AG09309 (cell line): ENCODE data around the gene HOXA11.

ENCODE experiments used
- DNase-seq: peaks from one replicate; pipeline ENCODE4 v3.0.0-alpha.2; 2010; ENCODE audit warnings: low read depth
- H3K4me3 ChIP-seq: 2 replicates; pipeline ENCODE4 v1.5.1; 2011; ENCODE audit warnings: mild to moderate bottlenecking, low read depth, low read length, moderate library complexity; ENCODE audit not compliant: control insufficient read depth
- TF ChIP-seq, protein P1 (sequence below): IDR thresholded peaks from 2 replicates; pipeline ENCODE4 v1.5.1; 2011; ENCODE audit warnings: mild to moderate bottlenecking, low read depth, low read length, inconsistent platforms; ENCODE audit not compliant: insufficient read depth, control insufficient read depth; ENCODE audit errors: missing control alignments

The HOXA11 gene

DNA sequence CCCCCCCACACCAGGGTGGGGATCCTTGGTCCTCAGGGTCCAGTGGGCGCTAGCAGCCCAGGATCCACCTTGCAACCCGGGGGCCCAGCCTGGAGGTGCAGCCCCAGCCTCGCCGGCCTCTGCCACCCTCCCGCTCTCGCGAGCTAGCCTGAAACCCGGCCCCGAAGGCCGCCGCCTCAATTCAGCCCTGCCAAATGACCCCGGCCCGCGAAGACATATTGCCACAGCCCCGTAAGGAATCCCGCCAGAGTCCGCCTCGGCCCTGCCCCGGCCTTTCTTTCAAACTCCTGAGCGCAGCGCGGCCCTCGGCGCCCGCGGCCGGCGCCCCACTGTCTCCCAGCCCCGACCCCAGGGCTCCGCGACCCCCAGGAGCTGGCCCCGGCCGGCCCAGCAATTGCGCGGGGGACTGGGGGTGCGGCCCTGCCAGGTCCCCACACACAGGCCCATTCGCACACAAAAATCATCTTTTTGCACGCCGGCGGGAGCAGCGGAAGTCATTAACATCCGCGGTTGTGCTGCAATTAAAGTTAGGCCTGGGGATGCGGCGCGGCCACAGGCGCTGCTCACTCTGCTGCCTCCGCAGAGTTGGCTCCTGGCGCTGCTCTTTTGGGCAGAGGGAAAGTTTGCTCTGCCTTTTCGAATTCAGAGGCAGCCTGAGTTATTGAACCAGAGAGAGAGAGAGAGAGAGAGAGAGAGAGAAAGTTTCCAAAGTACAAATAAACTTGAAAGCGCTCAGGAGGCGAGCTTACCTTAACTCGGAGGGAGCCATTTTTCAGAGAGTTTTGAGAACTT lies 45.5 kb downstream of the HOXA11 start:
- no peak overlapping the region for H3K4me3 ChIP-seq
- TF ChIP-seq, protein P1, sequence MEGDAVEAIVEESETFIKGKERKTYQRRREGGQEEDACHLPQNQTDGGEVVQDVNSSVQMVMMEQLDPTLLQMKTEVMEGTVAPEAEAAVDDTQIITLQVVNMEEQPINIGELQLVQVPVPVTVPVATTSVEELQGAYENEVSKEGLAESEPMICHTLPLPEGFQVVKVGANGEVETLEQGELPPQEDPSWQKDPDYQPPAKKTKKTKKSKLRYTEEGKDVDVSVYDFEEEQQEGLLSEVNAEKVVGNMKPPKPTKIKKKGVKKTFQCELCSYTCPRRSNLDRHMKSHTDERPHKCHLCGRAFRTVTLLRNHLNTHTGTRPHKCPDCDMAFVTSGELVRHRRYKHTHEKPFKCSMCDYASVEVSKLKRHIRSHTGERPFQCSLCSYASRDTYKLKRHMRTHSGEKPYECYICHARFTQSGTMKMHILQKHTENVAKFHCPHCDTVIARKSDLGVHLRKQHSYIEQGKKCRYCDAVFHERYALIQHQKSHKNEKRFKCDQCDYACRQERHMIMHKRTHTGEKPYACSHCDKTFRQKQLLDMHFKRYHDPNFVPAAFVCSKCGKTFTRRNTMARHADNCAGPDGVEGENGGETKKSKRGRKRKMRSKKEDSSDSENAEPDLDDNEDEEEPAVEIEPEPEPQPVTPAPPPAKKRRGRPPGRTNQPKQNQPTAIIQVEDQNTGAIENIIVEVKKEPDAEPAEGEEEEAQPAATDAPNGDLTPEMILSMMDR = no peak
- no peak for DNase-seq

DNA sequence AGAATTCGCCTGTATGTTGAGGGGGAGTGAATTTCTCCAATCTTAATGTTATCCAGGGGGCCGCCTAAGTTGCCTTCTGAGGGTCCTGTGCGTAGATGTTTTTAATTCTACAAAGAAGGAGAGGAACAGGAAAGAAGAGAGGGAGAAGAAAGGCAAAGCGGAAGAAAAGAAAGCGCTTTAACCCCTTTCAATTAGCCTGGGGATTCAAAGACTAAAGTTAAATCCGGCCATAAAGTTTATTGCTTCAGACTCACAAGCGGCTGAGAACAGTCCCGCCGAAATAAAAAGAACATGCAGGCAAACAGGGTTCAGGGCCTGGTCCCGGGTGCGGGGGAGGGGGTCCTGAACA lies 46.1 kb downstream of the HOXA11 start:
- TF ChIP-seq, protein P1 = no peak
- DNase-seq = no peak
- no peak overlapping the region for H3K4me3 ChIP-seq

DNA sequence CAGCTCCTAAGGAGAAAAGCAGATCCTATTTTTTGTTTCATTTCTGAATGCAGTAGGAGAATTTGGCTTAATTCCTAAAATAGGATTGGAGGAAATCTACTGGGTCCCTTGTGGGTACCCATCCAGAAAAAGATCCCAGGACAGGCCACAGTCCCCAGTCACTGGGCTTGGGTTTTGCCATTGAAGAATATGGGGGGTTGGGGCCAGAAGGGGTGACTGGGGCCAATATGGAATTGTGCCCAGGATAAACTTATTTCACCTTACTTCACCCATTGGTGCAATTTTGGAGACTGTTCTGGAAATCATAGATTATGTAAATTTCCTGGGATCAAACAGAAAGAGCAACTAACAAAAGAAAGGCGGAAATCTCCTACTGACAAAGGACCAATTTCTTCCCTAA lies 46.6 kb downstream of the HOXA11 start:
- TF ChIP-seq, protein P1 = no peak
- no peak for DNase-seq
- no peak overlapping the region for H3K4me3 ChIP-seq

DNA sequence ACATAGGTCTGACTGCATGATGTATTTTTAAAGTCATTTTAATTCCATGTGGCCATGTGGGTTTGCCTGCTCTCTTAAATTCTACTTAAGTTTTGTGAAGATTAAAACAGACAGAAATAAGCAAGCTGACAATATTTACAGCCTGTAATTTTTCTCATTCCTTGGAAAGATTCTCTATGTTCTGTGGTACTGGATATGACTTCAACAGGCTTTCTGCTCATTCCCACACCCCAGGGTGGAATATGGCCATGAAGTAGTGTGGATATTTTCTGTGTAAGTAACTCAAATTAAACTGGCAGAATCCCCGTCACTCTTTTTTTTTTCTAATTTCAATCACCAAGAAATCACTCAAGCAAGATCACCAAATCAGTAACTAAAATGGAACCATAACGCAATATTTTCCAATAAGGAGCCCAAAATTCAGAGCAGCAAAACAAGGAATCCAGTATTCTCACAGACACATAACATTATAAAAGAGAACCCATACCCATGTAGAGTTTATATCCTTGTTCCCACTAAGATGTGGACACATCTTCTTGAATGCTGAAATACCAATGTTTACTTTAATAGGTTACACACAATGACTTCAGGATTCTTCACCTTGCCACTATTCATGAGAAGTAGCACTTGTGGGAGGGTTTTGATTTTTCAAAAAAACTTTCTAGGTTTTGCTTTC lies 47.3 kb downstream of the HOXA11 start:
- H3K4me3 ChIP-seq = no peak overlapping the region
- TF ChIP-seq, protein P1 = no peak
- DNase-seq = no peak

DNA sequence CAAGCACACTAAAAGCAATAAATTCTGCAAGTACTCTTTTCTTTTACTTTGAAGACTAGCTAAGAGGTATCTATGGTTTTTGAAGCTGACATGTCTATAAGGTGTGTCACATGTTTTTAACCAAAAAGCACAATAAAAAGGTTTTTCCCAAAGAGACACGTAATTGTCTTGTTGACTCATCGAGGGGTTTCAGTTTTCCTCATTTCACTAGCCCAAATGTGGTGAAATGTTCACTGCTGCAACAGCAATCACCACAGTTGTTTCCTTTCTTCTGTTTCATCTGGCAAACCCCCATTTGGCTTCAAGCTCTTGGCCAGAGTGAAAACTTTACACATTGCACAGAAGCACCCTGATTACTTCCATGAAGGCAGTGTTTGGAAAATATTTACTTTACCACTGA lies 50.6 kb downstream of the HOXA11 start:
- H3K4me3 ChIP-seq = no peak overlapping the region
- peak; percentile 87 for DNase-seq
- TF ChIP-seq, protein P1 = no peak

DNA sequence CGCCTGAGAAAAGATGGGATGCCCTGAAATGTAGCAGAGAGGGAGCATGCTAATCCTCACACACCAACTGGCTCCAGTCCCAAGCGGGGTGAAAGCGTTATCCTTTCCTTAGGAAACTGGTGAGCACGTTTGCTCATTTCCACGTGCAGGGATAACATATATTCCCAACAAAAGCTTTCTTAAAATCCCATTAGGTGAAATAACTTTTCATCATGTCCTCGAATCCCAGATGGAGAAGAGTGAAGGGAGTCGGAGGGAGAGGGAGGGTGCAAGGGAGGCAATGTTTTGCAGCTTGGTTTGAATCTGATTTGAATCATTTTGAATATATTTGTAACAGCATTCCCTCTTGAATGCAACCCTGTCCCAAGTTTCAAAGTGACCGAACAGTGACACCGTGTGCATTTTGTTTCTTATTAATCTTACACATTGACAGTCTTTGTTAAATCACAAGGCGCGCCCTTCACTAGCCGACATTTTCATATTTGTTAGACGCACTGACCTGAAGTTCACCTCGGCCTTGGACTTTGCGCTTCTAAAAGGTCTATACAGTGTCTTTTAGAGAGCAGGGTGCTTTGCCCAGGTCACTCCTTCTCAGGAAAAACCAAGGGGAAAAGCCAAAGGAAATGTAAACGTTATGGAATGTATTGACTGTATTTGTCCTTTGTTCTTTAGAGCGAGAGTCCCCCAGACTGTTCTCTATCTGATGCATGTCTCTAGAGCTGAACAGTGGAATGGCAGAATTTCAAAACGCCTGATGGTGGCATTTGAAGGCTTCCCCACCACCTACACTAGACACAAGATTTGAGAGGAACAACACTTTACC lies 51.4 kb downstream of the HOXA11 start:
- H3K4me3 ChIP-seq = no peak overlapping the region
- DNase-seq = no peak
- TF ChIP-seq, protein P1 = no peak
